ENCODE measurements around the gene LRRC8A.

Gene LRRC8A

DNA sequence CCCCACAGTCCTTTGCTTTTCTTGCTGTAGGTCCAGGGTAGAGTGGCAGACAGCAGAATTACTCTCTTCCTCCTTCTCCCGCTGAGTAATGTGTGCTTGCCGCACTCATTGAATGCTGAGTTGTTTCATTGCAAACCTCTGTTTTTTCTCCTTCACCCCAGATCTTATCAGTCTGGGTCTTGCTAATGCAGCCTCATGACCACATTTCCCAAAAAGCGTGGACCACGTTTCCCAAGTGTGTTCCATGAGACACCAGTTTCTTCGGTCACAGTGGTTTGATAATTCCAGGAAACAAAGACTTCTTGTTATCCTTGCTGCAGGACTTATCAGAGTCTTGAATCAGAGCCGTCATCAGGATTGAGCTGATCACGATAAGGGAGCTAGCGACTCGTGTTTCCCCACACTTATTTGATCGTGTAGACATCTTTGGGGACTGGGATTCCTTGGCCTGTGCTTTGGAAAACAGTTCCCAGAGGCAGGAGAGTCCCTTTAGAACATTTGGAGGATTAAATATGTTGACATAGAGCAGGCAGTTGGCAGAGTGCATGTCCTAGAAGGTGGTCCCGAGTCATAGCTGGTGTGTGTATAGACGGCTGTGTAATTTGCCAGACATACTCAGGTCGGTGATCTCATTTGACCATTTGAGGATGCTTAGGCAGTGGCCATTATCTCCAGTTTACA lies 4.4 kb downstream of the LRRC8A start:
- no peak overlapping the region for H4K8ac ChIP-seq (ENCODE audit: low read length)
- no peak overlapping the region for H3K18ac ChIP-seq (ENCODE audit: low read depth in 1 of 2, low read length in 2 of 2)
- 80% methylated on average over 13 of the region's 13 CpGs for whole genome bisulfite sequencing
- H3K4me2 ChIP-seq (ENCODE audit: low read length, poor library complexity, severe bottlenecking): no peak overlapping the region
- peak overlapping the region; percentile 40 for H4K91ac ChIP-seq (ENCODE audit: low read length)
- H2BK12ac ChIP-seq (ENCODE audit: low read length in 2 of 2): no peak overlapping the region
- no peak overlapping the region for H3K4ac ChIP-seq (ENCODE audit: low read depth in 1 of 2, low read length in 2 of 2)
- peak overlapping the region; percentile 19 for H2AK5ac ChIP-seq (ENCODE audit: low read length, severe bottlenecking)
- no peak overlapping the region for H3K9ac ChIP-seq (ENCODE audit: low read length)
- peaks cover 34% of the 10 kb centered on the region for H3K4me1 ChIP-seq (ENCODE audit: control insufficient read depth, insufficient read depth, low read depth, low read length)
- no peak overlapping the region for H2AFZ ChIP-seq (ENCODE audit: low read depth, low read length)
- H2BK5ac ChIP-seq (ENCODE audit: low read depth, low read length, poor library complexity, severe bottlenecking): no peak overlapping the region
- H3K9me3 ChIP-seq (ENCODE audit: control insufficient read depth, low read length): no peaks in the 10 kb centered on the region
- H2BK15ac ChIP-seq (ENCODE audit: low read depth, poor library complexity, severe bottlenecking): no peak overlapping the region
- no peak overlapping the region for H3K14ac ChIP-seq (ENCODE audit: low read length in 2 of 2)
- peaks cover 38 to 48% of the 10 kb centered on the region in 2 experiments for H3K36me3 ChIP-seq (ENCODE audit: control insufficient read depth in 1 of 2, insufficient read depth in 2 of 2, low read depth in 1 of 2, low read length in 2 of 2)
- peak; percentile 30 for DNase-seq
- H3K27ac ChIP-seq (ENCODE audit: low read length, poor library complexity, severe bottlenecking): no peak overlapping the region
- no peak overlapping the region for H2BK120ac ChIP-seq (ENCODE audit: low read depth, low read length)
- no peaks in the 10 kb centered on the region for H3K27me3 ChIP-seq (ENCODE audit: control insufficient read depth in 1 of 2, insufficient read depth in 1 of 2, low read length in 2 of 2)
- H3K4me3 ChIP-seq (ENCODE audit: insufficient read depth in 1 of 2, low read depth in 1 of 2, low read length in 2 of 2): no peak overlapping the region
- no peak overlapping the region for H3K23ac ChIP-seq (ENCODE audit: low read length in 2 of 2)
- H3K79me1 ChIP-seq (replicated peaks; ENCODE audit: low read length, poor library complexity, severe bottlenecking): peaks cover 23% of the 10 kb centered on the region

GRCh38 chr9:128887049-128887448 lies 5.1 kb downstream of the LRRC8A start:
- Histone ChIP-seq H2BK5ac (ENCODE audit: low read depth, low read length, poor library complexity, severe bottlenecking) (no peak overlapping the region), H4K91ac (ENCODE audit: low read length) (no peak overlapping the region), H2BK15ac (ENCODE audit: low read depth, poor library complexity, severe bottlenecking) (no peak overlapping the region), H2AFZ (ENCODE audit: low read depth, low read length) (no peak overlapping the region), H3K4me1 (ENCODE audit: control insufficient read depth, insufficient read depth, low read depth, low read length) (peaks cover 40% of the 10 kb centered on the region), H3K79me1 (replicated peaks; ENCODE audit: low read length, poor library complexity, severe bottlenecking) (peaks cover 30% of the 10 kb centered on the region), H3K27ac (ENCODE audit: low read length, poor library complexity, severe bottlenecking) (no peak overlapping the region), H3K27me3 (ENCODE audit: control insufficient read depth in 1 of 2, insufficient read depth in 1 of 2, low read length in 2 of 2) (no peaks in the 10 kb centered on the region), H3K4me3 (ENCODE audit: insufficient read depth in 1 of 2, low read depth in 1 of 2, low read length in 2 of 2) (no peak overlapping the region), H3K14ac (ENCODE audit: low read length in 2 of 2) (no peak overlapping the region), H3K9ac (ENCODE audit: low read length) (no peak overlapping the region), H3K18ac (ENCODE audit: low read depth in 1 of 2, low read length in 2 of 2) (no peak overlapping the region), H3K4ac (ENCODE audit: low read depth in 1 of 2, low read length in 2 of 2) (no peak overlapping the region), H2BK120ac (ENCODE audit: low read depth, low read length) (no peak overlapping the region), H3K4me2 (ENCODE audit: low read length, poor library complexity, severe bottlenecking) (no peak overlapping the region), H4K8ac (ENCODE audit: low read length) (no peak overlapping the region), H3K9me3 (ENCODE audit: control insufficient read depth, low read length) (no peaks in the 10 kb centered on the region), H3K36me3 (ENCODE audit: control insufficient read depth in 1 of 2, insufficient read depth in 2 of 2, low read depth in 1 of 2, low read length in 2 of 2) (peaks cover 38 to 54% of the 10 kb centered on the region in 2 experiments), H2BK12ac (ENCODE audit: low read length in 2 of 2) (no peak overlapping the region), H3K23ac (ENCODE audit: low read length in 2 of 2) (no peak overlapping the region), H2AK5ac (ENCODE audit: low read length, severe bottlenecking) (no peak overlapping the region)
- 100% methylated on average over 2 of the region's 3 CpGs for WGBS
- no peak for DNase-seq

DNA sequence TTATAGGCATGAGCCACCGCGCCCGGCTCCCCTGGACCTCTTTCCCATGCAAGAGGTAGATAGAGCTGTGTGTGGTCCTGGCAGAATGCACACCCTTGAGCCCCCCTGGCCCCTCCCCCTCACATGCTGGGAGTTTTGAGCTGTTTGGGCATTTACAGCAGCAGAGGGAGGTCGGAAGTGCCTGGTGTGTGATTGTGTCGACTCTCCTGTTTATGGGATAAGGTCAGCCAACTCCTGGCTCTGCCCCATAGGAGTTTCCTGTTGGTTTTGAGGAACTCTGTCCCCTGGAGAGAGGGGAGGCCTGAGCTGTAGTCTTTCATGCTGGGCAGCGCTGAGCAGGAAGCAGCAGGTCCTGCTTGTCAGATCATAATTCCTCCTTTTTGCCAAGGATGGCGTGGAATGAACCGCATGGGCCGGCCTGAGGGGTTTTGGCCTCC lies 6.0 kb downstream of the LRRC8A start:
- peak overlapping the region; percentile 63 for H3K27ac ChIP-seq (ENCODE audit: low read length, poor library complexity, severe bottlenecking)
- H3K14ac ChIP-seq (ENCODE audit: low read length in 2 of 2): no peak overlapping the region
- H3K4ac ChIP-seq (ENCODE audit: low read depth in 1 of 2, low read length in 2 of 2): peak overlapping the region in 1 of 2 experiments; percentile 41
- peak overlapping the region; percentile 89 for H4K8ac ChIP-seq (ENCODE audit: low read length)
- H3K23ac ChIP-seq (ENCODE audit: low read length in 2 of 2): no peak overlapping the region
- peaks cover 49% of the 10 kb centered on the region for H3K4me1 ChIP-seq (ENCODE audit: control insufficient read depth, insufficient read depth, low read depth, low read length)
- peaks cover 32% of the 10 kb centered on the region for H3K79me1 ChIP-seq (replicated peaks; ENCODE audit: low read length, poor library complexity, severe bottlenecking)
- H3K18ac ChIP-seq (ENCODE audit: low read depth in 1 of 2, low read length in 2 of 2): peak overlapping the region; percentile 44 to 48
- no peaks in the 10 kb centered on the region for H3K27me3 ChIP-seq (ENCODE audit: control insufficient read depth in 1 of 2, insufficient read depth in 1 of 2, low read length in 2 of 2)
- no peak overlapping the region for H2BK5ac ChIP-seq (ENCODE audit: low read depth, low read length, poor library complexity, severe bottlenecking)
- peak overlapping the region; percentile 31 for H3K9ac ChIP-seq (ENCODE audit: low read length)
- 42% methylated on average over 6 of the region's 9 CpGs for WGBS
- DNase-seq: peak; percentile 25
- no peak overlapping the region for H3K4me3 ChIP-seq (ENCODE audit: insufficient read depth in 1 of 2, low read depth in 1 of 2, low read length in 2 of 2)
- H2BK12ac ChIP-seq (ENCODE audit: low read length in 2 of 2): peak overlapping the region; percentile 45 to 49
- H2AK5ac ChIP-seq (ENCODE audit: low read length, severe bottlenecking): peak overlapping the region; percentile 17
- H2BK15ac ChIP-seq (ENCODE audit: low read depth, poor library complexity, severe bottlenecking): no peak overlapping the region
- H2BK120ac ChIP-seq (ENCODE audit: low read depth, low read length): peak overlapping the region; percentile 35
- H2AFZ ChIP-seq (ENCODE audit: low read depth, low read length): no peak overlapping the region
- peaks cover 38 to 59% of the 10 kb centered on the region in 2 experiments for H3K36me3 ChIP-seq (ENCODE audit: control insufficient read depth in 1 of 2, insufficient read depth in 2 of 2, low read depth in 1 of 2, low read length in 2 of 2)
- H3K4me2 ChIP-seq (ENCODE audit: low read length, poor library complexity, severe bottlenecking): no peak overlapping the region
- H4K91ac ChIP-seq (ENCODE audit: low read length): peak overlapping the region; percentile 53
- H3K9me3 ChIP-seq (ENCODE audit: control insufficient read depth, low read length): no peaks in the 10 kb centered on the region

- peak overlapping the region; percentile 94 to 99 for H3K18ac ChIP-seq (ENCODE audit: low read depth in 1 of 2, low read length in 2 of 2)
- no peak for DNase-seq
- 92% methylated on average over 15 of the region's 15 CpGs for WGBS
- peaks cover 44% of the 10 kb centered on the region for H3K4me1 ChIP-seq (ENCODE audit: control insufficient read depth, insufficient read depth, low read depth, low read length)
- H2BK12ac ChIP-seq (ENCODE audit: low read length in 2 of 2): peak overlapping the region; percentile 97 to 98
- no peaks in the 10 kb centered on the region for H3K27me3 ChIP-seq (ENCODE audit: control insufficient read depth in 1 of 2, insufficient read depth in 1 of 2, low read length in 2 of 2)
- H2AK5ac ChIP-seq (ENCODE audit: low read length, severe bottlenecking): peak overlapping the region; percentile 94
- no peaks in the 10 kb centered on the region for H3K9me3 ChIP-seq (ENCODE audit: control insufficient read depth, low read length)
- H3K27ac ChIP-seq (ENCODE audit: low read length, poor library complexity, severe bottlenecking): no peak overlapping the region
- no peak overlapping the region for H2BK5ac ChIP-seq (ENCODE audit: low read depth, low read length, poor library complexity, severe bottlenecking)
- H3K9ac ChIP-seq (ENCODE audit: low read length): peak overlapping the region; percentile 91
- H3K4me3 ChIP-seq (ENCODE audit: insufficient read depth in 1 of 2, low read depth in 1 of 2, low read length in 2 of 2): peak overlapping the region in 1 of 2 experiments; percentile 40
- H3K4ac ChIP-seq (ENCODE audit: low read depth in 1 of 2, low read length in 2 of 2): peak overlapping the region; percentile 52 to 94
- peaks cover 42 to 52% of the 10 kb centered on the region in 2 experiments for H3K36me3 ChIP-seq (ENCODE audit: control insufficient read depth in 1 of 2, insufficient read depth in 2 of 2, low read depth in 1 of 2, low read length in 2 of 2)
- no peak overlapping the region for H3K4me2 ChIP-seq (ENCODE audit: low read length, poor library complexity, severe bottlenecking)
- no peak overlapping the region for H3K23ac ChIP-seq (ENCODE audit: low read length in 2 of 2)
- peak overlapping the region; percentile 99 for H2BK15ac ChIP-seq (ENCODE audit: low read depth, poor library complexity, severe bottlenecking)
- peaks cover 19% of the 10 kb centered on the region for H3K79me1 ChIP-seq (replicated peaks; ENCODE audit: low read length, poor library complexity, severe bottlenecking)
- peak overlapping the region in 1 of 2 experiments; percentile 96 for H3K14ac ChIP-seq (ENCODE audit: low read length in 2 of 2)
- peak overlapping the region; percentile 99 for H4K8ac ChIP-seq (ENCODE audit: low read length)
- H4K91ac ChIP-seq (ENCODE audit: low read length): peak overlapping the region; percentile 99
- H2AFZ ChIP-seq (ENCODE audit: low read depth, low read length): no peak overlapping the region
- H2BK120ac ChIP-seq (ENCODE audit: low read depth, low read length): peak overlapping the region; percentile 92
Measured at GRCh38 chr9:128891321-128892220, 9.6 kb downstream of the LRRC8A start.
